ENCODE measurements around the gene BMF.
A peak's percentile ranks its signal among the peaks of the same experiment; 100 is the strongest.

The BMF gene

DNA sequence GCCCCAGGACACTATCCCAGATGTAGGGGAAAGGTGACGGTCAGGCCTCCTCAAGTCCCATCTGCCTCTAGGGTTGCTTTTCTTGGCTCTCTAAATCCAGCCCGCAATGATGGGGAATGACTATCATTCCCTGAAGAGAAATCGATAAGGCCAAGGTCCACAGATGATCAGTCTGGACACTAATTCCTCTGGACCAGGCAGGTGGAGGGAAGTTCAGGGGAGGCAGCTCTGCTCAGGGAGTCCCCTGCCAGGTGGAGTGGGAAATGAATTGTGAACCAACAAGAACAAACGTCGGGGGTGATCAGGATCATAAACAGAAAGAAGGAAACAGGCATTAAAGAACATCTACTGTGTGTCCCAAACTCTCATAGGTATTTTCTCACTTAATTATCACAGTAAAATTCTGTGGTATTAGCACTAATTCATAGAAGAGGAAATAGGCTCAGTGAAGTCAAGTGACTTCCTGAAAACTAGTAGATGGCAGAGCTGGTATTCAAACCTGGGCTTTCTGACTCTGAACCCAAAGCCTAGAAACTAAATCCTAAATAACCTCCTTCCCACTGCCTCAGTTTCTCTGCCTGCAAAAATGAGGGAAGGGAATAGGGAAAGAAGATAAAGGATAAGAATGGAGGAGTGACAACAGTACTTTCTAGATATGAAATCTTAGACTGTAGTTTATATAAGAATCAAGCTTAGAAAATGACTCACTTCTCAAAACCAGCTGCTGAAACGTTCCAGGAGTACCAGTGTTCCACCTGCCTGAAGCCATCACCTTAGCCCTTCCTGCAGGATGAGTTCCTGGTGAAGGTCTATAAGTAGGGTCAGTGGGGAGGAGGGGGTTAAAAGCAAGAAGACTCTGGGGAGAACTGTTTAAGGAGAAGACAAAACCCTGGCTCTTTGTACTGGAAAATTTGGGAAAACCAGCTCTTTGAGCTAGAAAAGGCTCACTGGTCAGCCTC, 7.5 kb downstream of the BMF start:
- DNase-seq = no peak

GRCh38 chr15:40100123-40100946, 8.3 kb downstream of the BMF start:
- DNase-seq = no peak

- peak; percentile 54 for DNase-seq
These were observed 10.0 kb downstream of the BMF start for GRCh38 chr15:40098489-40099261.

DNA sequence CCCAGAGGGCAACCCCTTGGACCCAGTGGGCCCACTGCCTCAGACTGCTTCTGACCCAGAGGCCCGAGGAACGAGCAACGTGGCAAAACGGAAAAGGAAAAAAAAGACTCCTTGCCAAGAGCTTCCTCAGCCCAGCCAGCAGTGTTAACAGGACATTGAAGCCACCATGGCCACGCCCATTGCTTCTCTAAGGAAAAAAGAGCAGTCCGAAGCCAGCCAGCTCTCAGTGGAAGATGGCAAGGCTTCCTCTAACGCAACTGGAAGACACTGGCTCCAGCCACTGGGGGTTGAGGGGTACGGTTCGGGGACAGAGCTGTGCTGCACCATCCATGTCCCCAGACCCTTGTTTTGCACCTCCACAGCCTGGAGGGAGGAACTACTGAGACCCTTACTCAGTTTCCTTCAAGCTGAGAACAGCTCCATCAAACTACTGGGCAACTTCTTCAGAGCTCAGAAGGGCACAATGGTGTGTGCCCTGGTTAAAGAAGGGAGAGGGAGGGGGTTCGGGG, 10.7 kb downstream of the BMF start:
- no peak for DNase-seq

DNA sequence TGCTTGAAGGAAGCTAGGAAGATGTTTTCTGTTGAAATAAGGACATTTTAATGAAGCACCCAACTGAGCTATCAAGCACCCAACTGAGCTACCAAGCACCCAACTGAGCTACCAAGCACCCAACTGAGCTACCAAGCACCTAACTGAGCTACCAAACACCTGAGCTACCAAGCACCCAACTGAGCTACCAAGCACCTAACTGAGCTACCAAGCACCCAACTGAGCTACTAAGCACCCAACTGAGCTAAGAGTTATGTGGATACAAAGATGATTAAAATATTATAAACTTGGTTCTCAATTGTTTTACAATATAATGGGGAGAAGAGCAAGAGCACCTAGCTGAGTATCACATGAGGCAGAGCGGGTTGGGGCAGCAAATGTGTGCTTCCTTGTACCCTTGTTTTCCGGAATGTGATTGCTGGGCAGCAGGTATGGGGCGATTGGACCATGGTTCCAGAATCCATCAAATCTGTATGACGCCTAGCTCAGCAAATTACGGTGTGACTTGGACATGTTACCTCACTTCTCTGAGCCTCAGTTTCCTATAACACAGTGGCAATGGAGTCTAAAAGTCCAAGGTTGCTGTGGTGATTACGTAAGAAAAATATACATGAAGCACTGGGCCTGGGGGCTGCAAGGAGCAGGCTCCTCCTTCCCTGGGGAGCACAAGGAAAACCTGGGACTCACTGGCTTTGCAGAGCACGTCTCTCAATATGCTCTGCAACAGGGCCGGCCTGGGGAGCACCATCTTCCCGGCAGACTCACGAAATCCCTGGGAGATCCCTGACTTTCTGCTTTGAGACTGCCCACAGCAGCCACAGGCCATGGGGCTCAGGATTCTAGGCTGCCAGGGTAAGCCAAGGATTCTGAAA, 11.3 kb downstream of the BMF start:
- DNase-seq = no peak

GRCh38 chr15:40096094-40096891, 12.4 kb downstream of the BMF start:
- DNase-seq = no peak

- no peak for DNase-seq
These were observed 13.1 kb downstream of the BMF start for GRCh38 chr15:40095371-40096093.

DNA sequence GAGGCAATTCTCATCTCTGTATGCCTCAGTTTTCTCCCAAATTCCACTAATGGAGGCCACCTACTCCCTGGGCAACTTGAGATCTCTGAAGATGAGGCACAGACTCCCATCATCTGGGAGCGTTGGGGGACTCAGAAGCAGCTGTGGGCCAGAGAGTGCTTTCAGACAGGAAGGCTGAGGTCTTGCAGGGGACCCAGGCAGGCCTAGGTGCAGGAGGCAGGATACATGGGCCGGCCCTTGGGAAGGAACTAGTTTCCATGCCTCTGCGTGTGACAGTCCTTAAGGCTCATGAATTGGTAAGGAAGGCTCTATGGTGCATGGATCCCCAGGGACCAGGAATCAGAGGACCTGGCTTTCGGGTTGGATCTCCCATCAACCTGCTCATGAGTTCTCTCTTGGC, 14.5 kb downstream of the BMF start:
- DNase-seq = no peak

- DNase-seq = no peak
These were observed 15.5 kb downstream of the BMF start for GRCh38 chr15:40092979-40093869.

- DNase-seq = peak; percentile 72
These were observed 16.3 kb downstream of the BMF start for GRCh38 chr15:40092256-40092978.

DNA sequence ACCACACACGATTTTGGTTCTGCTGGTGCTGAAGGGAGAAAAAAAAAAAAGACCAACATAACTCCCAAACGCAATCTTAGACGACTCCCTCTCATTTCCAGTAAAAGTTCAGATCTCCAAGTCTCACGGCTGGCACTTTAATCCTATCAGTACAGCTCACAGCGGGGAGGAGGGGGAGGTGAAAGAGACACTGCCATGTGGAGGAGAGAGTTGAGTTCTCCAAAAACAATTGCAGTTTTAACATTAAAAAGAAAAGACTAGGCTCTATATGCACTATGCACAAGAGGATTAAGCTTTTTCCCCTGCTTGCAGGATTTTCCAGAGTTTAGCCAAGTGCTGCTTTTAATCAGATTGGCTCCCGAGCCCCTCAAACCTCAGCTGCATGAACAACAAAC, 16.8 kb downstream of the BMF start:
- no peak for DNase-seq

GRCh38 chr15:40090774-40091455, 17.8 kb downstream of the BMF start:
- DNase-seq = no peak

- DNase-seq = no peak
These were observed 19.5 kb downstream of the BMF start for GRCh38 chr15:40088929-40089755.

DNA sequence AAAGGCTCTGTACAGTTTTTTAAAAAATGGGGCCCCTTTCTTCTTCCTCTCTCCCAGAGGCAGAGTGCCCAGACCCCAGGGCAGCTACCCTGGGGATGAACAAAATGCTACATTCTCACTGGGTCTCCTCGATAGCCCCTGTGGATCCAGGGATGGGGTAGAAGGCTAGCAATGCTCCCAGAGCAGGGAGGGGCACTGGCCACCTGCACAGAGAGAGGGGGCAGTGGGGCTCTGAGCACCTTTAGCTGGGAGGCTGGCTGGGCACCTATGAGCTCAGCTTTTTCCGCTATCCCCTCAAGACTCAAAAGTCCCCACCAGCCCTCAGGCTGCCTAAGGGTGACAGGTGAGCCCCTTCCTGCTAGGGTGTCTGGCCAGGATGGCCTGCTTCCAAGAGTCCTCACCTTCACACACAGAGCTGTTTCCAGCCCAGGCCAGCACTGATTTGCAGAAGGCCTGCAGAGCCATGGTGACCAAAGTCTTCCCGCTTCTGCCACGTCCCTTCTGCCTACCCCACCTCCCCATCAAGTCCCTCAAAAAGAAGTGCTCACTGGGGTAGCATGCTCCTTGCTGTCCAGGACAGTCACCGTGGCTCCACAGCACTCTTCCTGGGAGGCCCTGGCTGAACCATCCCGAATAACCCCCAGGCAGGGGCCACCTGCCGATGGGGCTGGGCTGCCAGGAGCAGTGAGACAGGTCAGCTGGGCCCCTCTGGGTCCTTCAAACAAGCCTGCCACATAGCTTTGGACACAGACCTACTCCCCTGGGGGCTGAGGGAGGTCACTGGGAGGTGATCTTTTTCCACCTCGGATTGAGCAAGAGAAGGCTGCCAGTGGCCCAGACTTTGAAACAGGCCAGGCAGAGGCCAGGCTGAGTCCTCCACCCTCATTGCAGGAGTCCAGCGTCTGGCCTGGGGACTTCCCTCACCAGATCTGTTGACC, 20.4 kb downstream of the BMF start:
- no peak for DNase-seq

DNA sequence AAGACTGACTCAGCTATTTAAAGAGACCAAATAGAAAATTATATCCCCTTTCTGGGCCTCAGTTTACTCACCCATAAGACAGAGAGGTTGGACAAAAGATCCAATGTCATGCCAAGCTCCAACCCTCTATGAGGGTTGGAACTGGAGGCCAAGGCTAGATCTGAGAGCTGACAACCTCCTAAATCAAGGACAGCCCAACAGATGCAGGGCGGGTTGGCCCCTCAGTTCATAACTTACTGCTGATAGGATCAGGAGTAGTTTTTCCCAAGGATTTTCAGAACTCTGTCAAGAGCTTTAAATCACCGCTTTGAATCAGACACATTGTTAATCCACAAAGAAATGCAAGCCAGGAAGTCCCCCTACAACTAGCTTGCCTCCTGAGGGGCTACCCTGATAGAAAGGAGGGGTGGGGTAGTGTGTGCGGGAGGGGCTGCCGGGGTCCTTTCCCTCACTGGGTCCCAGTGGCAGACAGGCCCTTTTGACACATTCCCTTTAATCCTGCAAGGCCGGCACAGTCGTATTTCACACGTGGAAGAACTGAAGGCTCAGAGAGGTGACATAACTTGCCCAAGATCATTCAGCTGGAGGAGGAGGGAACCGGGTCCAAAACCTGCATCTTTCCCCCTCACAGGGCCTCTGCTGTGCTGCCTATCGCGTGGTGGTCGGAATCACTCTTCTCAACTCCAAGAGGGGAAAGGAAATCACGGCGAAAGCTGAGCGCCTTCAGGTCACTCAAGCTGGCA, 21.4 kb downstream of the BMF start:
- DNase-seq = no peak

Measured in NCI-H187 treated with DMSO at 0.1 percent for 48 hours (cell line).